Ascending aorta (tissue), 2 donors: Measurements from ENCODE around the gene ANKRD24. TPM values are rescaled to one million over a fixed set of nuclear protein-coding genes. Genes with fewer than 3 reads are reported as not detected.
"Not testable (repeated sequence)": the region's sequence is repeated elsewhere in the genome, so short reads cannot be mapped to it uniquely, and the experiment has no call there.

Experiments
- DNase-seq, 2 donors: peaks; one replicate each; pipeline ENCODE4 v3.0.0-alpha.2; 2019; ENCODE audit warnings: low spot score in 2 of 2
- H3K27ac ChIP-seq, 2 donors: fragments of 200-600 bp; sonication (generic); one replicate each; pipeline ENCODE4 v1.5.1; 2016 to 2017; ENCODE audit warnings: mild to moderate bottlenecking in 1 of 2
- H3K27me3 ChIP-seq: fragments of 200-600 bp; sonication (generic); one replicate; pipeline ENCODE4 v1.5.1; 2017
- H3K36me3 ChIP-seq, 2 donors: fragments of 200-600 bp; sonication (generic); one replicate each; pipeline ENCODE4 v1.5.1; 2016
- H3K4me1 ChIP-seq, 2 donors: fragments of 200-600 bp; sonication (generic); one replicate each; pipeline ENCODE4 v1.5.1; 2016 to 2017; ENCODE audit warnings: mild to moderate bottlenecking in 1 of 2
- H3K4me3 ChIP-seq, 2 donors: fragments of 200-600 bp; sonication (generic); one replicate each; pipeline ENCODE4 v1.5.1; 2016 to 2017; ENCODE audit warnings: mild to moderate bottlenecking in 1 of 2
- H3K9me3 ChIP-seq, 2 donors: fragments of 200-600 bp; sonication (generic); one replicate each; pipeline ENCODE4 v1.5.1; 2016
- CTCF ChIP-seq, 3 experiments: fragments of 200-600 bp in 2 of 3; fragments of 450-650 bp in 1 of 3; sonication (generic) in 2 of 3; IDR thresholded peaks; one replicate each; pipeline ENCODE4 v1.5.1; 2016 to 2019; ENCODE audit warnings: antibody characterized with exemption in 3 of 3, mild to moderate bottlenecking in 1 of 3, moderate library complexity in 1 of 3
- intact Hi-C: fragments of 100-400 bp; cut with DNase I; formaldehyde crosslinking; loops from one replicate; pipeline ENCODE4 v1.15.1; 2023
- total RNA-seq: library from RNA; depleted of rRNA; stranded (reverse); fragments of >200 nt; gene quantifications from one replicate; pipeline ENCODE4 v1.1.0, GENCODE V29; 2016

Gene ANKRD24
- total RNA-seq, 1 donor from 2014 or later: not detected

- Histone ChIP-seq H3K36me3 (no peaks in the 10 kb centered on the region), H3K27ac (no peak overlapping the region), H3K27me3 (no peaks in the 10 kb centered on the region), H3K4me3 (no peak overlapping the region), H3K9me3 (no peaks in the 10 kb centered on the region), H3K4me1 (no peaks in the 10 kb centered on the region)
- no peak for TF ChIP-seq CTCF (IDR thresholded peaks at IDR 0.05)
- intact Hi-C loops: no loop called here
- DNase-seq: no peak
Observed at GRCh38 chr19:4217429-4218264, 35.2 kb downstream of the ANKRD24 start.

- H3K27me3 ChIP-seq, H3K9me3 ChIP-seq, DNase-seq, H3K36me3 ChIP-seq, H3K4me1 ChIP-seq, H3K4me3 ChIP-seq, H3K27ac ChIP-seq, intact Hi-C loops: not testable (repeated sequence)
Observed at GRCh38 chr19:4218523-4218922, 36.0 kb downstream of the ANKRD24 start.

GRCh38 chr19:4220188-4220587, 37.7 kb downstream of the ANKRD24 start:
- Histone ChIP-seq H3K27me3 (no peaks in the 10 kb centered on the region), H3K4me1 (no peaks in the 10 kb centered on the region), H3K36me3 (no peaks in the 10 kb centered on the region), H3K27ac (no peak overlapping the region), H3K4me3 (no peak overlapping the region), H3K9me3 (no peaks in the 10 kb centered on the region)
- TF ChIP-seq CTCF (IDR thresholded peaks at IDR 0.05): no peak
- intact Hi-C loops: no loop called here
- no peak for DNase-seq

GRCh38 chr19:4224470-4224869, 42.0 kb downstream of the ANKRD24 start:
- Histone ChIP-seq H3K4me1 (no peaks in the 10 kb centered on the region), H3K27me3 (no peaks in the 10 kb centered on the region), H3K9me3 (no peaks in the 10 kb centered on the region), H3K36me3 (no peaks in the 10 kb centered on the region), H3K27ac (no peak overlapping the region), H3K4me3 (no peak overlapping the region)
- no peak for TF ChIP-seq CTCF (IDR thresholded peaks at IDR 0.05)
- DNase-seq: no peak
- intact Hi-C loops: no loop called here

- intact Hi-C loops: no loop called here
- Histone ChIP-seq H3K27ac (no peak overlapping the region), H3K4me1 (no peaks in the 10 kb centered on the region), H3K36me3 (no peaks in the 10 kb centered on the region), H3K4me3 (no peak overlapping the region), H3K9me3 (no peaks in the 10 kb centered on the region), H3K27me3 (no peaks in the 10 kb centered on the region)
- DNase-seq: no peak
- no peak for TF ChIP-seq CTCF (IDR thresholded peaks at IDR 0.05)
Observed at GRCh38 chr19:4225885-4226284, 43.4 kb downstream of the ANKRD24 start.

GRCh38 chr19:4227771-4228170, 45.3 kb downstream of the ANKRD24 start:
- no peaks in the 10 kb centered on the region for H3K36me3 ChIP-seq
- no peak overlapping the region for H3K27ac ChIP-seq
- no peak for DNase-seq
- H3K4me3 ChIP-seq: no peak overlapping the region
- no peaks in the 10 kb centered on the region for H3K9me3 ChIP-seq
- no peaks in the 10 kb centered on the region for H3K27me3 ChIP-seq
- intact Hi-C loops: no loop called here
- TF ChIP-seq CTCF (IDR thresholded peaks at IDR 0.05): no peak
- no peaks in the 10 kb centered on the region for H3K4me1 ChIP-seq
